NCI-H748 (cell line): ENCODE results near the gene FAM151B.

Experiments
- DNase-seq: peaks from one replicate; lab custom pipeline; 2025; ENCODE audit not compliant: unreplicated experiment; lab: John Stamatoyannopoulos, UW

FAM151B gene

DNA sequence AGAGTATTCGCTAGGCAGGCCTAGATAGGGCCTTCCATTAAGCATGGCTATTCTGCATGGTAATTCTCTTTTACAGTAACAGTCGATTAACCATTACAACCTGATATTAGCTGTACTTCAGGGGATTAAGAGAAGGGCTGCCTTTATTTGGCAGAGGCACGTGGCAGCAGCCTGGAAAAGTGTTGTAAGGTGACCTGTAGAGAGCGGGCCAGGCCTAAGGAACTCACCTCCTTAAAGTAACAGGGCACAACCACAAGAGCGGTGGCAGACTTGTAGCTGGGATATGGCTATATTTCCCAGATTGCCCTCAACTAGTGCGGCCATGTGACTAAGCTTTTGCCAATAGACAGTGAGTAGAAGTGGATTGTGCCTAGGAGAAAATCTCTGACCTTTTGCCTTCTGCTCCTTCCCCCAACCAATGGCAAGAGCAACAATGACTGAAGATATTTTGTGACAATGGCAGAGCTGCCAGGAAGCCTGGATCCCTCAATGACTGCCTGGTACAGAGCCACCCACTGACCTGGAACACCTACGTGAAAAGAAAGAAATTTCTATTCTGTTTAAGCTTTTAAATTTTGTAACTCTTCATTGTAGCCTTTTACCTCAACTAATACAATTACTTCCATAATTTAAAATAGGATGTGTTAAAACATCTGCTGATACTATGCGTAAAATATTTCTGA, 101.1 kb downstream of the FAM151B start:
- DNase-seq: no peak

- no peak for DNase-seq
Measured at GRCh38 chr5:80590766-80591165, 102.9 kb downstream of the FAM151B start.

DNA sequence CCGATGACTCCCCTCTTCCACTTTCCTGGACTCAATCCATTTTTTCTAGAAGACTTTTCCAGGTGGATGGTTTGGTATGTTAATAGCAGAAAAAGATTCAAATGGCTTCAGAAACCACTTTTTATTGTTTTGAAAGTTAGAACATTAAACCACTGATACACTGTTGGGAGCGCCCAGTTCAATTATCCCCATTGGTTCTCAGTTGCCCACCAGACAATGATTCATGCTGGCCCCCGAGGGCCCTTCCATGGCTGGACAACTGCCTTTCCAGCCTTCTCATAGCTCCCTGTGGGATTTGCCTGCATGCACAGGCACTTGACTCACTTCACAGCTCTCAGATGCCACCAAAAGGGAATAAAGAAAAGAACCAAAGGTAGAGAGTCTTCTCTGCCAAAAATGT, 103.5 kb downstream of the FAM151B start:
- no peak for DNase-seq

DNA sequence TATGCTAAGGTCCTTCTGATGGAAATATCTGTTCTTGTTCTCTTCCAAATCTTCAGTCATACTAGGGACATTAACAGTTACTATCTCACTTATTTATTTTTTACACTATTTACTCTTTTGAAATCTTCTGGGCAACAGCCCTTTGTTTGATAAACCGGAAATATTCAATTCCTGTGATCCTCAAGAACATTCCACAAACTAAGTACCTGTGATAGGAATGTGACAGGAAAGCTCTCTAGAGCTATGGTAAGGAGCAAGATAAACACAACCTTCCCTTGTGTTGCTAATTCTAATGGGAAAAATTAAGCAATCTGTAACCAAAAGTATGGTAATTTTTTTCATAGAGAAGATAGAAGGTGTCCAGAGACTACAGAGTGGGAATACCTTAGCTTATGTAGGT, 104.2 kb downstream of the FAM151B start:
- no peak for DNase-seq
